GM21786 (cell line): ENCODE results near the gene TAS2R38.

Experiments used
- ATAC-seq: cut with Tn5 transposase; IDR thresholded peaks from one replicate; pipeline ENCODE4 v1.9.1; 2021; ENCODE audit not compliant: unreplicated experiment

Gene TAS2R38

GRCh38 chr7:141976524-141977245 is 3.1 kb upstream of the TAS2R38 start:
- ATAC-seq = no peak

DNA sequence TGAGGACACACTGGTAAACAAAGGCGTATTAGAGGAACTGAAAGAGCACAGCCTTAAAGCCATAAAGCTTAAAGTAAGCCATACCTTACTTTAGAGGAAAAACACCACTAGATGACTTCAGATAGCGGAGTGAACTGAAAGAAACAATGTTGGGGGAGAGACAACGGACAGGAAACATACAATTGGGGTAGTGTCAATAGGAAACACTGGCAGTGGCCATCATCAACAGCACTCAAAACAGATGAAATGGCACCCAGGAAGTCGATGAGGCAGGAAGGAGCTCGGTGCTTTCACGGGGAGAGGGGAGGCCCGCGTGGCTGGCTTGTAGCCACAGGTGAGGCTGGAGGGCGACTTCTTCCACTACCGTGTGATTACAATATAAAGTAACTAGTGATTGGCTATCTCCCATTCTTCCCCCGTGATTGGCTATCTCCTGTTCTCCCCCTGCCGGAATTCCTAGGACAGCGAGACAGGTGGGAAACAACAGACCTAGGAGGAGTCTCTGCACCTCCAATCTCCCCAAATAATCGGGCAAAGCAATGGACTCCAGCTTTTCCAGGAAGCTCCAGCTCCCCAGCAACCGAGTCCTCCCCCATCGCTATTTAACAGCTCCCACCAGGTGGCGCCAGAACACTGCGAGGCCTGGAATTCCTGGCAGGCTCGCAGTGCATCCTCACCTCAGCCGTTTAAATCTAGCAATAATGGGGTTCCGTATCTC is 2.4 kb upstream of the TAS2R38 start:
- peak; percentile 83 for ATAC-seq

GRCh38 chr7:141974831-141975230 is 1.3 kb upstream of the TAS2R38 start:
- no peak for ATAC-seq

GRCh38 chr7:141960687-141961422 is 12.7 kb downstream of the TAS2R38 start:
- ATAC-seq = peak; percentile 87

- ATAC-seq = no peak
Measured at GRCh38 chr7:141956084-141956483, 17.5 kb downstream of the TAS2R38 start.

DNA sequence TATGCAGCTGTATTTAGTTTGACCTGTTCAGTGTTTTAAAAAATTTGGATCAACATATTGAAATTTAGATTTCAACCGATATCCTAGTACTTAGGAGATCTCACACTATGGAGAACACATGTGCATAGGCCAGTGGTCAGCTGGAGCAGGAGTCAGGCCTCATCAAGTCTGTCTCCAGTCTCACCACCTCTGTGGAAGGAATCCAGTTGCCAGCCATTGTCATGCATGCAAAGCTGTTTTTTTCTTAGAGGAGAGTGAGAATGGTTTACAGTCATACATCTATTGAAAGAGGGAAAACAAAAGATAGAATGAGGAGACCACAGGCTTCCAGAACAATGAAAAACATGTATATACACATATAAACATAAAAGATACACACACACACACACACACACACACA is 19.2 kb downstream of the TAS2R38 start:
- no peak for ATAC-seq

DNA sequence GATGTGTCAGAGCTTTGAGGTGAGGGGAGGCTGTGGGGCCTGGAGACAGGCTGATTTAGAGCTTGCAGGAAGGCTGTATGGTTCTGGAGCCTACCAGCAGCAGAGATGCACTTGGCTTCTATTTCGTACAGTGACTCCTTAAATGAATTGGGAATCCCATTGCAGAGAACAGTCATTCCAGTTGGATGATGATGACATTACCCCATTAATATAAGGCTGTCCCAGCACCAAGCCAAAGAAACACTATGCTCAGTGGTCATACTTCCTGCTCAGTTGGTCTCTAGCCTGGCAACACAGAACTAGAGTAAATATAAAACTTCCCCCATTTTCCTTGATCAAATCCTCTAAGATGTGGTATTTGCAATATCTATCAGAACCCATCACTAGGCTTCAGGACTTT is 21.1 kb downstream of the TAS2R38 start:
- no peak for ATAC-seq

DNA sequence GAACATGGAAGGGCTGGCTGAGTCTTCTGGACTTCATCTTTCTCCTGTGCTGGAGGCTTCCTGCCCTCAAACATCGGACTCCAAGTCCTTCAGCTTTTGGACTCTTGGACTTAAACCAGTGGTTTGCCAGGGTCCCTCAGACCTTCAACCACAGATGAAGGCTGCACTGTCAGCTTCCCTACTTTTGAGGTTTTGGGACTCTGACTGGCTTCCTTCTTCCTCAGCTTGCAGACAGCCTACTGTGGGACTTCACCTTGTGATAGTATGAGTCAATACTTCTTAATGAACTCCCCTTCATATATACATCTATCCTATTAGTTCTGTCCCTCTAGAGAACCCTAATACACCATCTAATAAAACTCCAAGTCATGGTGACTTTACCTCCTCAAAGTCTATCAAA is 22.8 kb downstream of the TAS2R38 start:
- no peak for ATAC-seq

GRCh38 chr7:141949911-141950310 is 23.7 kb downstream of the TAS2R38 start:
- ATAC-seq = no peak

- no peak for ATAC-seq
Measured at GRCh38 chr7:141949451-141949850, 24.1 kb downstream of the TAS2R38 start.

- no peak for ATAC-seq
Measured at GRCh38 chr7:141949021-141949420, 24.6 kb downstream of the TAS2R38 start.

DNA sequence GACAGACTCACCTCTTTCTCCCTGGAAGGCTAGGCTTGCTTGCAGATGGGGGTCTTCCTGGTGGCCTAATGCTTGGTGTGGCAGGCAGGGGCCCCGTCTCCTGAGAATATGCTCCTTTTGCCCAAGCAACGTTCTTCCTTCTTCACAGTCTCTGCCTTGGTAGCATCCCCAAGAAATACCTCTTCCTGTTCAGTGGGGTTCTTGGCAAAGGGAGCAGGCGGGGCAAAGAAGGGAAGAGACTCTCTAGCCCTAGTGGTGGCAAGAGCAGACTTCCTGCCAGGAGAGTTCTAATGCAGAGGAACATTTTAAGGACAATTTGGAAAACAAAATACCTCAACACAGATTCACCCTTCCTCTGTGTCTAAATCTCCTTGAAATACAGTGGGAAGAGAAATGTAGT is 26.8 kb downstream of the TAS2R38 start, which contains the start of gene CLEC5A:
Gene CLEC5A, minus strand, starts transcription at position 179 of the 400 bp plus-strand sequence. CDS start 682 bp downstream, outside the sequence.
- no peak for ATAC-seq

- no peak for ATAC-seq
Measured at GRCh38 chr7:141945356-141945755, 28.2 kb downstream of the TAS2R38 start.

DNA sequence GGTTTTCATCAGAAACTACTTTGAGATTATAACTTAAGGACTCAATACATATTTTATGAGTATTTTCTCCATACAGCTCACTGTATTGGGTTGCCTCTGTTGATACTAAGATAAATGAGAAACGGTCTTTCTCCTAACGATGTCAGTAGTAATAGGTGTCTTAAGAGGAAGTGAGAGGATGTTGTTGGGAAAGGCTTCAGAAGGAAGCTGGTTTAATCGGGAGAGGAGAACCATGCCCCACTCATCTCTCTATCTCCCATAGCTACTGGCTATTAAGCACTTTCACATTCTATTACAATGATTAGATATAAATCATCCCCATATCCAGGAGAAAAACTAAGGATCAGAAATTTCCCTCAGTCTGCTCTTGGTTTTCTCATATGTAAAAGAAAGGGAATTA is 28.8 kb downstream of the TAS2R38 start:
- no peak for ATAC-seq

DNA sequence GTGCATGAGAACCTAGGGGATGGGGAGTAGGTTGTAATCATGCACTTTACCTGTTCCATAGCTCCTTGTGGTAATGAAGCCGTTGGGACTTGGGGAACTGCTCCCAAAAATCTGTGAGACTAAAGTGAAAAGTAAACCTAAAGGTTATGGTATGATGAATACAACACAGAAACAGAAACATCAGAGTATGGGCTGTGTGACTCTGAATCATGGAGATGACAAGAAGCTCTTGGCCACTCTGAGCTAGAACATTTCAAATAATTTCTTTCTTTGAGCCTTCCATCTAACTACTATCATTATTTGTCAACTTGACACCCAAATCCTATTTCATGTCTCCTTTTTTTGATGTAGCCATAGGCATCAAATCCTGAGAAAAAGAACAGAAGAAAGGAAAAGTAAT is 29.7 kb downstream of the TAS2R38 start:
- ATAC-seq = no peak

- no peak for ATAC-seq
Measured at GRCh38 chr7:141941075-141941474, 32.5 kb downstream of the TAS2R38 start.

DNA sequence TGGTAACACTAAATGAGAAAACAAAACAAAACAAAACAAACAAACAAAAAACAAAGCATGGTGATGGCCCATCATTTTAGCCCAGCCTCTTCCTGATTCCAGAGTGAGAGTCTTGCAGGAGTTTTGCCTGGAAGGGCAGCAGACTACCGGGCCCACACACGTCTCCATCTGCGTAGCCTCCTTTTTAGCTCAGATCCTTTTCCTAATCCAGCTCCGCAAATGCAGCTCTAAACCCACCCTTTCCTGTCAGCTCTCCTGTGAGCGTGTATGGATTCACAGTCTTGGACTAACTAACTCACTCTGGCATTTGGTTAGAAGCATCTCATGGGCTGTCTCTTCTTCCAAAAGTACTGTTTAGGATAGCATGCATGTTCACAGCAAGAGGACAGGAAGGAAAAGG is 43.4 kb downstream of the TAS2R38 start:
- ATAC-seq = no peak

DNA sequence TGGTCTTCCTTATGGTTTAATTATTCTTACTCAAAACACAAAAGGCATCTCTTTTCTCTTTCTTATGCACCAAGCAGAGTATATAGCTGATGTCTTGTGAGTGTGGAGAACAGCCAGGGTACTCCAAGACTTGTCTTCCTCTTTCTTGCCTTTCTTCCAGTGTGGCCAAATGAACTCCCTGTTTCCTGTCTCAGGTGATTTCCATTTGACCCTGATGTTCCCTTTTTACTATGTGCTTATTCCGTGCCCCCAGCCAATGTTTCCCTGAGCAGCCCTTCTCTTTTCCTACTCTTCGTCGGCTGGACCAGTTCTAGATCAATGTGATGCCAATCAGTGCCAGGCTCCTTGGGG is 44.8 kb downstream of the TAS2R38 start:
- no peak for ATAC-seq

DNA sequence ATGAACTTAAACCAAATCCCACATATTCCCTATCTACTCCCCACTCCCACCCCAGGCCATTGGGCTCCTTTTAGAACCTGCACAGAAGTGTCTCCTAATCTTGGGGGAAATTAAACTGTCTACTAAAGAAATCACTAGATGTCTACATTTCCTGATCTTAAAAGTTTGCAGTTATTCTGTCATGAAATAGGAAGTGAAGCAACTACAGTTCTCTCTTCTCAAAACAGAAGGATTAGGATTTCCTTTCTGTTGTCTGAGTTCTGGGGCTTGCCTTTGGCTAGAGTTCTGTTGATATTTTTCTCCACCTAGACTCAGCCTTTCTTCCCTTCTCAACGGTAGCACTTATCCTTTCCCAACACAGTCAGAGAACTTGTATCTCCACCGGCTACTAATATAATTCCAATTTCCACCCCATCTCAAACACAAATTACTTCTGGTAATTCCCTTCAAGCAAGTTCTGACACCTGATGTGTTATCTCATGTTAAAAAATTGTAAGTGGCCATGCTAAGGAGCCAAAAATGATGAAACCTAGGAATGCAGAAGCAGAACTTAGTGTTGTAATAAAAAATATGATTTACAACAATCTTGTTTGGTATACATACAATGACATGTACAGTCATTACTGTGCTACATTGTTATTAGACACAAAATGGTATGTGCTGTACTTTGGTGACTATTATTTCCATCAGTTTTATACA is 45.3 kb downstream of the TAS2R38 start:
- ATAC-seq = no peak
